GM10248 (cell line): ENCODE results near the gene ESRRG.

ENCODE experiments used
- CTCF ChIA-PET: fragments of 300-600 bp; sonication (Branson Sonifier 250); formaldehyde crosslinking; extraction: SDS; loops from one replicate; lab custom pipeline; 2021; ENCODE audit warnings: antibody characterized with exemption; lab: Yijun Ruan, JAX
- POLR2A ChIA-PET: fragments of 350-650 bp; sonication (Branson Sonifier 250); formaldehyde crosslinking; extraction: SDS; loops from one replicate; lab custom pipeline; 2020; ENCODE audit warnings: antibody characterized with exemption; lab: Yijun Ruan, JAX
- DNase-seq: peaks from one replicate; pipeline ENCODE4 v3.0.0; 2012; ENCODE audit errors: extremely low spot score
- TF ChIP-seq, protein P1 (sequence below): IDR thresholded peaks from 2 replicates; pipeline ENCODE4 v1.5.1; 2012; ENCODE audit warnings: mild to moderate bottlenecking, low read depth; ENCODE audit errors: extremely low read depth, missing control alignments, control extremely low read depth

Gene ESRRG

DNA sequence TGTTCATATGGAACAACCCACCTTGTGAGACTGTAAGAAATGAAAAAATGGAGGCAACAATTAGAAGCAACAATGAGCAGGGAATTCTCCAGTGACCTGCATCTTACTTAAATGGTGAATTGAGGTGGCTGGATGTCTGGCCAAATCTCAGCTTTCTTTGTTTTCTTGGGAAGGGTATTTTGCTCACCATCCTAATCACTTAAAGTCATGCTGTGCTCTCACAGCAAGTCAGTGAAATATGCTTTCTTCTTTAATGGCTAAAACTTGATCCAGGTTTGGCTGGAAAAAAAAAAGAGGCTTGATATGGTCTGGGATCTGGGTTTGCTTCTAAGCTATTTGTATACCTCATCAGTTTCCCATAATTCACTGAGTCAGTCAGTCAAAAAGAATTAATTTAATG is 124.8 kb downstream of the ESRRG start:
- TF ChIP-seq, protein P1, sequence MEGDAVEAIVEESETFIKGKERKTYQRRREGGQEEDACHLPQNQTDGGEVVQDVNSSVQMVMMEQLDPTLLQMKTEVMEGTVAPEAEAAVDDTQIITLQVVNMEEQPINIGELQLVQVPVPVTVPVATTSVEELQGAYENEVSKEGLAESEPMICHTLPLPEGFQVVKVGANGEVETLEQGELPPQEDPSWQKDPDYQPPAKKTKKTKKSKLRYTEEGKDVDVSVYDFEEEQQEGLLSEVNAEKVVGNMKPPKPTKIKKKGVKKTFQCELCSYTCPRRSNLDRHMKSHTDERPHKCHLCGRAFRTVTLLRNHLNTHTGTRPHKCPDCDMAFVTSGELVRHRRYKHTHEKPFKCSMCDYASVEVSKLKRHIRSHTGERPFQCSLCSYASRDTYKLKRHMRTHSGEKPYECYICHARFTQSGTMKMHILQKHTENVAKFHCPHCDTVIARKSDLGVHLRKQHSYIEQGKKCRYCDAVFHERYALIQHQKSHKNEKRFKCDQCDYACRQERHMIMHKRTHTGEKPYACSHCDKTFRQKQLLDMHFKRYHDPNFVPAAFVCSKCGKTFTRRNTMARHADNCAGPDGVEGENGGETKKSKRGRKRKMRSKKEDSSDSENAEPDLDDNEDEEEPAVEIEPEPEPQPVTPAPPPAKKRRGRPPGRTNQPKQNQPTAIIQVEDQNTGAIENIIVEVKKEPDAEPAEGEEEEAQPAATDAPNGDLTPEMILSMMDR, result no peak
- ChIA-PET POLR2A (no interaction called here), CTCF (no interaction called here)
- DNase-seq, result no peak

DNA sequence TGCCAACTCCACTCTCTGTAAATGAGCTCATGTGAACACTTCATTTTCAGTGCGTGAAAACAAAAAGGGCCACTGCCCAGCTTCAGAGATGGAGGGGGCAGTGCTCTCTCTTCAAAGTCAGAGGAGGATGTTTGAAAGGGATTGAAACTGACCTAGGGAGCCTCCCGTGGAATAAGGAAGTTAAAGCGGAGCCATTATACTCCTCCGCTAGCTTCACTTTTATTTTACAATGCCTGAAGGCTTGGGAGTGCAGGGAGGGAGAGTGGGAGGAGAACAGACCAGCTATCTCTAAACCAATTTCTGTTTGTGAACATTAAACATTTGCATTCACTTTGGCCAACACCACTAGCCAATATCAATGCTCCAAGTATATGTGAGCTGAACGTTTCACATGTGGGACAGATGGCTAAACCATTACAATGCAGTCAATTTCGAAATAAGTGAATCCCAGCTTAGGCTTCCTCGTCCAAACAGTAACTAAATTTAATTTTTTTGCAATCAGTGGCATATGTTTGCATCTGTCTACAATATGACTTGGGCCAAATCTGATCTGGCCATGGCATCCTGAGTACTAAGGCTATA is 126.9 kb downstream of the ESRRG start:
- CTCF ChIA-PET, result no interaction called here
- POLR2A ChIA-PET, result no interaction called here
- TF ChIP-seq, protein P1, result no peak
- no peak for DNase-seq

DNA sequence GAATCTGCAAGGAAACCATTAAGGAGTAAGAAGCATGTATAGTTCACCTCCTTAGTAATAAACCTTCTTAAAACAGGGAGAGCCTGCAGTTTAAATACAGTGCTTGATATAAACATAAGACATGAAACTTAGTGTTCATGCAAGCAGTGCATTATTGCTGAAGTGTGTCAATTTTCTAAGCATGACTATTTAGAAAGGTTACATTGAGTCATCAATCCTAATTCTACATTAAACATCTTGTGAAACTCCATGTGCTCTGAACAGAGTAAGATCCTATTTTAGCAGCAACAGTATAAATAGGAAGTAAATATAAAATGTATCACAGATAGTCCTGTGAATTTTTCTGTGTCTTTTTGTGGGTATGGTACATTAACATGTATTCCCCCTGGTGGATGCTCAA is 135.5 kb downstream of the ESRRG start:
- TF ChIP-seq, protein P1, result no peak
- DNase-seq, result no peak
- ChIA-PET POLR2A (no interaction called here), CTCF (no interaction called here)

DNA sequence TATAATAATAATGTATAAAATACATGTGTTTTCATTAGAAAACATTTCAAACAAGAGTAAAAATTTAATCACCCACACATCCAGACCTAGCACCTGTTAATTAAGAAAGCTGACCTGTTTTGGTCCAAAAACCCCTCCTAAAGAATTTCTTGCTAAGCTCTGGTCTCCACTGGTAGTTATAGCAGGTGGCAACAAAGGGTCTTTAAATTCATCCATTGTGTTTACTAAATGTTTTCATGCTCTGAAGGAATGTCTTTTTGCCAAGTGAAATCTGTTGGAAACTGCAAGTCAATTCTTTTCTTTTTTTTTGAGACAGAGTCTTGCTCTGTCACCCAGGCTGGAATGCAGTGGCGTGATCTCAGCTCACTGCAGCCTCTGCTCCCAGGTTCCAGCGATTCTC is 141.1 kb downstream of the ESRRG start:
- CTCF ChIA-PET, result interaction anchor here (1.0 kb wide), 1 partner anchor 14 kb away, joined by 3 read pairs; no protein-coding TSS in a partner anchor
- TF ChIP-seq, protein P1, result no peak

DNA sequence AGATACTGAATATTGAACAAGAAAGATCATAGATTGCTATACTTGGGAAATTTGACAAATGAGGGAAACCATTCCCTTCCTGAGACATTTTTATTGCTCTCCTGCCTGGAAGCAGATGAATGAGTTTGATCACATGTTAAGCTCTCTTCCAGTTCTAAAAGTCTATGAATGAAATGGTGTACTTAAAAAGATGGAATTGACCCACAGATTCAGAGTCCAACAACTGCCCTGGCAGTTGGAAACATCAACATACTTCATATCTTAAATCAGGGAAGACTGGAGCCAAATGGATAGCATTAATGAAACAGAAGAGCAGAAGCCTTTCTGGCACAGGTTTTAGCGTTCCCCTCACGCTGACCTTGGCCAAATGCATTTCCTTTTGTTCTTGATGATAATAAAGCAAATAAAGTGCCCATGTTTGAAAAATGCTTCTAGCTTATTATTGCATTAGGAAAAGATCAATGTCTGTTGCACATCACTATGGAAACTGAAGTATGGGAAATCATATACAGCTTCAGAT is 142.6 kb downstream of the ESRRG start:
- CTCF ChIA-PET, result interaction anchor here (0.8 to 1.6 kb wide), 2 partner anchors 11 to 12 kb away, joined by 3 to 6 read pairs; no protein-coding TSS in a partner anchor
- POLR2A ChIA-PET, result no interaction called here
- no peak for DNase-seq
- TF ChIP-seq, protein P1, result no peak

More for the DNA sequence above, 141.1 kb downstream of the ESRRG start:
- DNase-seq, result no peak
- POLR2A ChIA-PET, result no interaction called here

DNA sequence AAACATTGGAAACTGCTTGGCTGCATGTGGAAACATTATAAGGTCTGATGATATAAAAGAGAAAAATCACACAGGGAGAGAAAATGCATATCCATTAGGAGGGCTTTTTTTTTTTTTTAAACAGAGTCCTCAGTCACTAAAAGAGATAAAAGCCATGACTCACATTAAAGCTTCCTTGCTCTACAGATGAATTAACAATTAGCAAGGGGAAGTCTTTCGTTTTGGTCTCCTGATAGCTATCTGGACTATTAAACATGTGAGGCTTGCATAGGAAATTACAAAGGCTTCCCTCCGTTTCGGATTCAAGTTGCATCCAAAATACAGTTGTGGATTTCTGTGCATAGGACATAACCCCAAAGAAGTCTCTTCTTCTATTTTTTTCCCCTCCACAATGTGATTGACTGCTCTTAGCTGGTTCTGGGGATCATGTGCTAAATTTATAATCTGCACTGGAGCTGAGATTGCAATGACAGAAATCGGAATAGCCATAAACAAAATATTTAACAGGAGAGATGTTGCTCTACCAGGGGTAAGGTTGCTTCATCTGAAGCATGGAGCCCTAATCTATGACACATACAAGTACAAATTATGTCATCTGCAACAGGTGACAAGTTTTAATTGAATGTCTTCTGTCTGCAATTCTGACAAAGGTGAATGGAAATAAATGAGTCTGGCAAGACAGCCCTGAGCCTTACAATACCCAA is 146.8 kb downstream of the ESRRG start:
- ChIA-PET POLR2A (no interaction called here), CTCF (no interaction called here)
- TF ChIP-seq, protein P1, result no peak
- no peak for DNase-seq
